ENCODE measurements around the gene PHF2. TPM values are rescaled to one million over a fixed set of nuclear protein-coding genes. Genes with fewer than 3 reads are reported as not detected.

Gene PHF2
- total RNA-seq, 2 experiments from 2014 or later, result 20.6 to 23.7 TPM

DNA sequence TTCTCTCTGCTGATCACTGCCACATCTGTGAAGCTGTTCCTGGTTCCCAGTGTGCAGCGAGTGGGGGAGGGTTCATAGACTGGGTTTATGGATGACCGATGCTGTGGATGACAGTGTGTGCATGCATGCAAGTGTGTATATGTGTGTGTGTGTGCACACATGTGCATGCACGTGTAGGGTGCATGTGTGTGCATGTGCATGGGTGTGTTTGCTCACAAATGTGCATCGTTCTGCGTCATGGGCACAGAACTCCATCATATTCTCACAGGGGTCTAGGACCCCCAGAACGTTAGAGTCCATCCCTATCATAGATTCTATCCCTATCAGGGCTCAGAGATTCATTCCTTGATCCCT is 134.0 kb downstream of the PHF2 start:
- no peak for TF ChIP-seq EZH2phosphoT487 (IDR thresholded peaks at IDR 0.05; ENCODE audit: borderline replicate concordance, low read depth, low read length)
- TF ChIP-seq, protein P1, sequence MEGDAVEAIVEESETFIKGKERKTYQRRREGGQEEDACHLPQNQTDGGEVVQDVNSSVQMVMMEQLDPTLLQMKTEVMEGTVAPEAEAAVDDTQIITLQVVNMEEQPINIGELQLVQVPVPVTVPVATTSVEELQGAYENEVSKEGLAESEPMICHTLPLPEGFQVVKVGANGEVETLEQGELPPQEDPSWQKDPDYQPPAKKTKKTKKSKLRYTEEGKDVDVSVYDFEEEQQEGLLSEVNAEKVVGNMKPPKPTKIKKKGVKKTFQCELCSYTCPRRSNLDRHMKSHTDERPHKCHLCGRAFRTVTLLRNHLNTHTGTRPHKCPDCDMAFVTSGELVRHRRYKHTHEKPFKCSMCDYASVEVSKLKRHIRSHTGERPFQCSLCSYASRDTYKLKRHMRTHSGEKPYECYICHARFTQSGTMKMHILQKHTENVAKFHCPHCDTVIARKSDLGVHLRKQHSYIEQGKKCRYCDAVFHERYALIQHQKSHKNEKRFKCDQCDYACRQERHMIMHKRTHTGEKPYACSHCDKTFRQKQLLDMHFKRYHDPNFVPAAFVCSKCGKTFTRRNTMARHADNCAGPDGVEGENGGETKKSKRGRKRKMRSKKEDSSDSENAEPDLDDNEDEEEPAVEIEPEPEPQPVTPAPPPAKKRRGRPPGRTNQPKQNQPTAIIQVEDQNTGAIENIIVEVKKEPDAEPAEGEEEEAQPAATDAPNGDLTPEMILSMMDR (conservative IDR thresholded peaks at IDR 0.05; ENCODE audit: low read length), result no peak
- no peak overlapping the region for H3K4me2 ChIP-seq (ENCODE audit: low read length)
- no peaks in the 10 kb centered on the region for H4K20me1 ChIP-seq (ENCODE audit: insufficient read depth, low read length)
- no peaks in the 10 kb centered on the region for H3K79me2 ChIP-seq (ENCODE audit: insufficient read depth, low read depth, low read length)
- ChIA-PET CTCF (ENCODE audit: unreplicated experiment) (no interaction called here), POLR2A (no interaction called here)
- no peaks in the 10 kb centered on the region for H3K36me3 ChIP-seq (ENCODE audit: insufficient read depth, low read length)
- no peak overlapping the region for H2AFZ ChIP-seq (ENCODE audit: low read length)
- intact Hi-C loops (cut with micrococcal nuclease; ENCODE audit: unreplicated experiment), result no loop called here
- H3K27ac ChIP-seq (ENCODE audit: low read depth, low read length, poor library complexity, severe bottlenecking), result no peak overlapping the region
- H3K4me3 ChIP-seq (ENCODE audit: low read depth, low read length, poor library complexity, severe bottlenecking), result no peak overlapping the region
- no TSS peak for BruUV-seq (replicated peaks)
- no peaks in the 10 kb centered on the region for H3K9me2 ChIP-seq (ENCODE audit: insufficient read depth, low read length)
- DNase-seq (ENCODE audit: low spot score), result no peak
- H3K9me3 ChIP-seq (ENCODE audit: low read length), result no peaks in the 10 kb centered on the region
- no peaks in the 10 kb centered on the region for H3K4me1 ChIP-seq (ENCODE audit: insufficient read depth, low read length, poor library complexity, severe bottlenecking)

DNA sequence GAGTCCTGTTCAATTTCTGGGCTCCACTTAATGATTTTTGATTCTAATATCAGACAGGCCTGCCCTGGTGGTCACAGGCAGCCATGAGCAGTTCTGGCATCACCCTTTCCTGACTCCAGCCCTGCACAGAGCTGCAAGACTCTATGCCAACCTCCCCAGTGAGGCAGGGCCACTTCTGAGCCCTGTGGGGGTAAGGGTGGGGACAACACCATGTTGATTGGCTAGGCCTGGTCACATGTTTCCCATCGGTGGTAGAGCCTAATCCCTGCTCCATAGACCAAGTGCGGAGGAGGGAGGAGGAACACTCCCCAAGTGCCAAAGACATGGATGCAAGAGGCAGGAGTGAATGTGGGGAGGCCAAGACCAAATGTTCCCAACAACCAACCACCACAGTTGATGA is 134.6 kb downstream of the PHF2 start:
- POLR2A ChIA-PET, result no interaction called here
- intact Hi-C loops (cut with micrococcal nuclease; ENCODE audit: unreplicated experiment), result no loop called here
- Histone ChIP-seq H3K9me3 (ENCODE audit: low read length) (no peaks in the 10 kb centered on the region), H3K4me2 (ENCODE audit: low read length) (no peak overlapping the region), H3K36me3 (ENCODE audit: insufficient read depth, low read length) (no peaks in the 10 kb centered on the region), H3K27ac (ENCODE audit: low read depth, low read length, poor library complexity, severe bottlenecking) (no peak overlapping the region), H3K4me1 (ENCODE audit: insufficient read depth, low read length, poor library complexity, severe bottlenecking) (no peaks in the 10 kb centered on the region), H3K9me2 (ENCODE audit: insufficient read depth, low read length) (no peaks in the 10 kb centered on the region), H3K79me2 (ENCODE audit: insufficient read depth, low read depth, low read length) (no peaks in the 10 kb centered on the region), H2AFZ (ENCODE audit: low read length) (no peak overlapping the region), H4K20me1 (ENCODE audit: insufficient read depth, low read length) (no peaks in the 10 kb centered on the region), H3K4me3 (ENCODE audit: low read depth, low read length, poor library complexity, severe bottlenecking) (no peak overlapping the region)
- TF ChIP-seq, protein P1 (conservative IDR thresholded peaks at IDR 0.05; ENCODE audit: low read length), result no peak
- TF ChIP-seq EZH2phosphoT487 (IDR thresholded peaks at IDR 0.05; ENCODE audit: borderline replicate concordance, low read depth, low read length), result no peak
- CTCF ChIA-PET (ENCODE audit: unreplicated experiment), result no interaction called here
- DNase-seq (ENCODE audit: low spot score), result no peak
- no TSS peak for BruUV-seq (replicated peaks)

DNA sequence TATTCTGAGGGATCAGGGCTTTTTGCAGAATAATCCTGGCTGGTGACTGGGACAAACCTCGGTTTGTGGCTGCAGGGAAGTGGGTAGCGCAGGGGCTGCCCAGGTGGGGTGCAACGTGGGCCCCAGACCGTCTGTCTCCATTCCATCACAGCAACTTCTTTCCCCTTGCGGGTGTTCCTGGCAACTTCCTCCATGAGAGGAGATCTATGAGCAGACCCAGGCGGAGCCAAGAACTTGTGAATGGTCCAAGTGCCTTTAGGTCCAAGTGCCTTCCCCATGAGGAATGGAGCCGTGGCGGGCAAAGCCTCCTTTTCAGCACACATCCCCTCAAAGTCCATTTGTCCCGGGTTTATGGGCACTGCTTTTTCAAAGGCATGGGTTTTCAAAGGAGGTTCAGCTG is 136.5 kb downstream of the PHF2 start:
- no peak for DNase-seq (ENCODE audit: low spot score)
- intact Hi-C loops (cut with micrococcal nuclease; ENCODE audit: unreplicated experiment), result no loop called here
- no peaks in the 10 kb centered on the region for H3K4me1 ChIP-seq (ENCODE audit: insufficient read depth, low read length, poor library complexity, severe bottlenecking)
- TF ChIP-seq EZH2phosphoT487 (IDR thresholded peaks at IDR 0.05; ENCODE audit: borderline replicate concordance, low read depth, low read length), result no peak
- TF ChIP-seq, protein P1 (conservative IDR thresholded peaks at IDR 0.05; ENCODE audit: low read length), result no peak
- H3K79me2 ChIP-seq (ENCODE audit: insufficient read depth, low read depth, low read length), result no peaks in the 10 kb centered on the region
- no peak overlapping the region for H3K4me3 ChIP-seq (ENCODE audit: low read depth, low read length, poor library complexity, severe bottlenecking)
- H3K9me2 ChIP-seq (ENCODE audit: insufficient read depth, low read length), result no peaks in the 10 kb centered on the region
- POLR2A ChIA-PET, result no interaction called here
- no TSS peak for BruUV-seq (replicated peaks)
- H3K9me3 ChIP-seq (ENCODE audit: low read length), result no peaks in the 10 kb centered on the region
- no peak overlapping the region for H3K27ac ChIP-seq (ENCODE audit: low read depth, low read length, poor library complexity, severe bottlenecking)
- no peak overlapping the region for H2AFZ ChIP-seq (ENCODE audit: low read length)
- H3K36me3 ChIP-seq (ENCODE audit: insufficient read depth, low read length), result no peaks in the 10 kb centered on the region
- no peaks in the 10 kb centered on the region for H4K20me1 ChIP-seq (ENCODE audit: insufficient read depth, low read length)
- CTCF ChIA-PET (ENCODE audit: unreplicated experiment), result no interaction called here
- no peak overlapping the region for H3K4me2 ChIP-seq (ENCODE audit: low read length)
